Measurements from ENCODE around the gene GMDS. TPM values are rescaled to one million over a fixed set of nuclear protein-coding genes. Genes with fewer than 3 reads are reported as not detected.

The GMDS gene
- polyA plus RNA-seq, 1 donor (not counting 4 experiments of a cell fraction or from before 2014, with no cell fraction given) = 22.1 TPM

GRCh38 chr6:1634081-1634480 is 611.3 kb downstream of the GMDS start:
- peaks cover 17% of the 10 kb centered on the region for H3K4me1 ChIP-seq (ENCODE audit: control insufficient read depth, extremely low read depth, insufficient read depth, low read length)
- H3K9me3 ChIP-seq (ENCODE audit: control insufficient read depth, low read depth, low read length) = no peaks in the 10 kb centered on the region
- H3K4me2 ChIP-seq (ENCODE audit: control insufficient read depth, extremely low read depth, insufficient read depth, low read depth, low read length) = no peak overlapping the region
- TF ChIP-seq EZH2 (IDR thresholded peaks at IDR 0.05; ENCODE audit: low read length) (no peak), CTCF (optimal IDR thresholded peaks at IDR 0.05 in 1 of 3, IDR thresholded peaks at IDR 0.05 in 1 of 3, conservative IDR thresholded peaks at IDR 0.05 in 1 of 3; ENCODE audit: extremely low read depth in 1 of 3, insufficient read depth in 2 of 3, low read length in 3 of 3) (no peak)
- no peaks in the 10 kb centered on the region for H3K79me2 ChIP-seq (ENCODE audit: control insufficient read depth, insufficient read depth, low read length)
- no peaks in the 10 kb centered on the region for H3K36me3 ChIP-seq (ENCODE audit: control insufficient read depth in 2 of 2, extremely low read depth in 1 of 2, insufficient read depth in 2 of 2, low read length in 2 of 2)
- H3K9me1 ChIP-seq (ENCODE audit: control insufficient read depth, extremely low read depth, insufficient read depth, low read length) = no peaks in the 10 kb centered on the region
- FAIRE-seq = no peak
- H3K9ac ChIP-seq (ENCODE audit: control insufficient read depth, extremely low read depth, insufficient read depth, low read length) = no peak overlapping the region
- no peaks in the 10 kb centered on the region for H4K20me1 ChIP-seq (ENCODE audit: control insufficient read depth, extremely low read depth, insufficient read depth, low read length)
- H2AFZ ChIP-seq (ENCODE audit: control insufficient read depth, low read length) = no peak overlapping the region
- H3K27me3 ChIP-seq (ENCODE audit: control insufficient read depth, extremely low read depth, insufficient read depth, low read length) = no peaks in the 10 kb centered on the region
- dilution Hi-C loops (cut with MboI; ENCODE audit: extremely low pct_ligation_motif_present, low sequenced_read_pairs) = no loop called here
- DNase-seq (ENCODE audit: low read depth, low spot score) = no peak
- no peak overlapping the region for H3K4me3 ChIP-seq (ENCODE audit: control insufficient read depth in 2 of 3, extremely low read depth in 1 of 3, insufficient read depth in 2 of 3, low read depth in 1 of 3, low read length in 3 of 3)
- no peak overlapping the region for H3K27ac ChIP-seq (ENCODE audit: control insufficient read depth, insufficient read depth, low read length)

- Histone ChIP-seq H3K9me1 (ENCODE audit: control insufficient read depth, extremely low read depth, insufficient read depth, low read length) (no peaks in the 10 kb centered on the region), H3K4me3 (ENCODE audit: control insufficient read depth in 2 of 3, extremely low read depth in 1 of 3, insufficient read depth in 2 of 3, low read depth in 1 of 3, low read length in 3 of 3) (no peak overlapping the region), H3K9me3 (ENCODE audit: control insufficient read depth, low read depth, low read length) (no peaks in the 10 kb centered on the region), H4K20me1 (ENCODE audit: control insufficient read depth, extremely low read depth, insufficient read depth, low read length) (no peaks in the 10 kb centered on the region), H3K27me3 (ENCODE audit: control insufficient read depth, extremely low read depth, insufficient read depth, low read length) (no peaks in the 10 kb centered on the region), H2AFZ (ENCODE audit: control insufficient read depth, low read length) (no peak overlapping the region), H3K4me2 (ENCODE audit: control insufficient read depth, extremely low read depth, insufficient read depth, low read depth, low read length) (no peak overlapping the region), H3K27ac (ENCODE audit: control insufficient read depth, insufficient read depth, low read length) (no peak overlapping the region), H3K4me1 (ENCODE audit: control insufficient read depth, extremely low read depth, insufficient read depth, low read length) (peaks cover 17% of the 10 kb centered on the region), H3K9ac (ENCODE audit: control insufficient read depth, extremely low read depth, insufficient read depth, low read length) (no peak overlapping the region), H3K36me3 (ENCODE audit: control insufficient read depth in 2 of 2, extremely low read depth in 1 of 2, insufficient read depth in 2 of 2, low read length in 2 of 2) (no peaks in the 10 kb centered on the region), H3K79me2 (ENCODE audit: control insufficient read depth, insufficient read depth, low read length) (no peaks in the 10 kb centered on the region)
- dilution Hi-C loops (cut with MboI; ENCODE audit: extremely low pct_ligation_motif_present, low sequenced_read_pairs) = no loop called here
- FAIRE-seq (no peak), DNase-seq (ENCODE audit: low read depth, low spot score) (no peak)
- TF ChIP-seq CTCF (optimal IDR thresholded peaks at IDR 0.05 in 1 of 3, IDR thresholded peaks at IDR 0.05 in 1 of 3, conservative IDR thresholded peaks at IDR 0.05 in 1 of 3; ENCODE audit: extremely low read depth in 1 of 3, insufficient read depth in 2 of 3, low read length in 3 of 3) (no peak), EZH2 (IDR thresholded peaks at IDR 0.05; ENCODE audit: low read length) (no peak)
Measured at GRCh38 chr6:1633366-1634021, 611.9 kb downstream of the GMDS start.

Data from keratinocyte (primary cell).